Measurements from ENCODE around the gene EEPD1. TPM values are rescaled to one million over a fixed set of nuclear protein-coding genes. Genes with fewer than 3 reads are reported as not detected.
"Not testable (repeated sequence)": the region's sequence is repeated elsewhere in the genome, so short reads cannot be mapped to it uniquely, and the experiment has no call there.

The EEPD1 gene
- total RNA-seq, 1 experiment from 2014 or later: 28.5 TPM

- in situ Hi-C loops (cut with HindIII; ENCODE audit: low pct_unique_long_range_greater_than_20kb, low sequenced_read_pairs); DNase-seq (ENCODE audit: low read depth, low spot score): not testable (repeated sequence)
Measured at GRCh38 chr7:36119983-36120646, 32.9 kb upstream of the EEPD1 start.

- DNase-seq (ENCODE audit: low read depth, low spot score); in situ Hi-C loops (cut with HindIII; ENCODE audit: low pct_unique_long_range_greater_than_20kb, low sequenced_read_pairs): not testable (repeated sequence)
Measured at GRCh38 chr7:36125630-36126029, 27.4 kb upstream of the EEPD1 start.

GRCh38 chr7:36127075-36127740, 25.8 kb upstream of the EEPD1 start:
- in situ Hi-C loops (cut with HindIII; ENCODE audit: low pct_unique_long_range_greater_than_20kb, low sequenced_read_pairs): no loop called here
- DNase-seq (ENCODE audit: low read depth, low spot score): no peak

- DNase-seq (ENCODE audit: low read depth, low spot score): peak; percentile 65
- in situ Hi-C loops (cut with HindIII; ENCODE audit: low pct_unique_long_range_greater_than_20kb, low sequenced_read_pairs): no loop called here
Measured at GRCh38 chr7:36128448-36129047, 24.5 kb upstream of the EEPD1 start.

- no peak for DNase-seq (ENCODE audit: low read depth, low spot score)
Measured at GRCh38 chr7:36129048-36129534, 24.0 kb upstream of the EEPD1 start.

GRCh38 chr7:36130236-36130945, 22.7 kb upstream of the EEPD1 start:
- in situ Hi-C loops (cut with HindIII; ENCODE audit: low pct_unique_long_range_greater_than_20kb, low sequenced_read_pairs): no loop called here
- no peak for DNase-seq (ENCODE audit: low read depth, low spot score)

More at GRCh38 chr7:36129048-36129534, 24.0 kb upstream of the EEPD1 start:
- in situ Hi-C loops (cut with HindIII; ENCODE audit: low pct_unique_long_range_greater_than_20kb, low sequenced_read_pairs): no loop called here

GRCh38 chr7:36131026-36131425, 22.0 kb upstream of the EEPD1 start:
- in situ Hi-C loops (cut with HindIII; ENCODE audit: low pct_unique_long_range_greater_than_20kb, low sequenced_read_pairs): no loop called here
- no peak for DNase-seq (ENCODE audit: low read depth, low spot score)

- in situ Hi-C loops (cut with HindIII; ENCODE audit: low pct_unique_long_range_greater_than_20kb, low sequenced_read_pairs): no loop called here
- no peak for DNase-seq (ENCODE audit: low read depth, low spot score)
Measured at GRCh38 chr7:36131499-36131898, 21.6 kb upstream of the EEPD1 start.

GRCh38 chr7:36132012-36132411, 21.0 kb upstream of the EEPD1 start:
- peak; percentile 40 for DNase-seq (ENCODE audit: low read depth, low spot score)
- in situ Hi-C loops (cut with HindIII; ENCODE audit: low pct_unique_long_range_greater_than_20kb, low sequenced_read_pairs): no loop called here

GRCh38 chr7:36135700-36136099, 17.4 kb upstream of the EEPD1 start:
- no peak for DNase-seq (ENCODE audit: low read depth, low spot score)
- in situ Hi-C loops (cut with HindIII; ENCODE audit: low pct_unique_long_range_greater_than_20kb, low sequenced_read_pairs): no loop called here

GRCh38 chr7:36137258-36137657, 15.8 kb upstream of the EEPD1 start:
- in situ Hi-C loops (cut with HindIII; ENCODE audit: low pct_unique_long_range_greater_than_20kb, low sequenced_read_pairs): no loop called here
- no peak for DNase-seq (ENCODE audit: low read depth, low spot score)

GRCh38 chr7:36137754-36138153, 15.3 kb upstream of the EEPD1 start:
- in situ Hi-C loops (cut with HindIII; ENCODE audit: low pct_unique_long_range_greater_than_20kb, low sequenced_read_pairs): no loop called here

GRCh38 chr7:36138209-36138608, 14.8 kb upstream of the EEPD1 start:
- in situ Hi-C loops (cut with HindIII; ENCODE audit: low pct_unique_long_range_greater_than_20kb, low sequenced_read_pairs): no loop called here

More at GRCh38 chr7:36137754-36138153, 15.3 kb upstream of the EEPD1 start:
- no peak for DNase-seq (ENCODE audit: low read depth, low spot score)

GRCh38 chr7:36141351-36141750, 11.7 kb upstream of the EEPD1 start:
- in situ Hi-C loops (cut with HindIII; ENCODE audit: low pct_unique_long_range_greater_than_20kb, low sequenced_read_pairs): no loop called here
- no peak for DNase-seq (ENCODE audit: low read depth, low spot score)

More at GRCh38 chr7:36138209-36138608, 14.8 kb upstream of the EEPD1 start:
- no peak for DNase-seq (ENCODE audit: low read depth, low spot score)

GRCh38 chr7:36141850-36142249, 11.2 kb upstream of the EEPD1 start:
- DNase-seq (ENCODE audit: low read depth, low spot score): no peak
- in situ Hi-C loops (cut with HindIII; ENCODE audit: low pct_unique_long_range_greater_than_20kb, low sequenced_read_pairs): no loop called here

- no peak for DNase-seq (ENCODE audit: low read depth, low spot score)
- in situ Hi-C loops (cut with HindIII; ENCODE audit: low pct_unique_long_range_greater_than_20kb, low sequenced_read_pairs): no loop called here
Measured at GRCh38 chr7:36144189-36144588, 8.9 kb upstream of the EEPD1 start.

- in situ Hi-C loops (cut with HindIII; ENCODE audit: low pct_unique_long_range_greater_than_20kb, low sequenced_read_pairs): no loop called here
- no peak for DNase-seq (ENCODE audit: low read depth, low spot score)
Measured at GRCh38 chr7:36145686-36146085, 7.4 kb upstream of the EEPD1 start.

GRCh38 chr7:36147361-36147760, 5.7 kb upstream of the EEPD1 start:
- in situ Hi-C loops (cut with HindIII; ENCODE audit: low pct_unique_long_range_greater_than_20kb, low sequenced_read_pairs): no loop called here
- DNase-seq (ENCODE audit: low read depth, low spot score): no peak
